K562 (cell line): Measurements from ENCODE around the gene HBG1. TPM values are rescaled to one million over a fixed set of nuclear protein-coding genes. Genes with fewer than 3 reads are reported as not detected.

Source experiments
- ARHGAP35 ChIP-seq: fragments of 450-650 bp; IDR thresholded peaks from 2 replicates; pipeline ENCODE4 v1.6.1; 2018; ENCODE audit not compliant: partially characterized antibody
- BCOR ChIP-seq: fragments of 450-650 bp; IDR thresholded peaks from 2 replicates; pipeline ENCODE4 v1.6.1; 2016
- CHCHD3 ChIP-seq: fragments of 250-450 bp; sonication (Bioruptor Pico); IDR thresholded peaks from 2 replicates; pipeline ENCODE4 v2.1.2; 2022; ENCODE audit warnings: mild to moderate bottlenecking
- FOXA3 ChIP-seq, 2 experiments: fragments of 450-650 bp in 1 of 2; sonication (generic) in 1 of 2; formaldehyde crosslinking; IDR thresholded peaks in 1 of 2; conservative IDR thresholded peaks in 1 of 2; 2 replicates each; pipeline versions ENCODE4 v1.4.0 to v1.8.0; 2020 to 2022; ENCODE audit warnings: mild to moderate bottlenecking in 2 of 2, missing genetic modification reagents in 1 of 2
- IRF2 ChIP-seq: sonication (generic); formaldehyde crosslinking; IDR thresholded peaks from 2 replicates; pipeline ENCODE4 v1.8.1; 2022; ENCODE audit warnings: mild to moderate bottlenecking, missing genetic modification reagents
- LCOR ChIP-seq: sonication (generic); formaldehyde crosslinking; IDR thresholded peaks from 2 replicates; pipeline ENCODE4 v1.8.0; 2022; ENCODE audit warnings: mild to moderate bottlenecking, missing genetic modification reagents
- MAZ ChIP-seq, 2 experiments: fragments of 450-650 bp in 1 of 2; sonication (generic) in 1 of 2; formaldehyde crosslinking; IDR thresholded peaks in 1 of 2; conservative IDR thresholded peaks in 1 of 2; 2 replicates each; pipeline versions ENCODE4 v1.4.0 to v1.5.0; 2020; ENCODE audit warnings: mild to moderate bottlenecking in 1 of 2, missing genetic modification reagents in 1 of 2
- NR2C1 ChIP-seq, 2 experiments: fragments of 450-650 bp; IDR thresholded peaks; 2 replicates each; pipeline ENCODE4 v1.6.1; 2017; ENCODE audit warnings: mild to moderate bottlenecking in 2 of 2, antibody characterized with exemption in 1 of 2, inconsistent platforms in 1 of 2, missing compliant biosample characterization in 1 of 2, missing genetic modification characterization in 1 of 2
- PKNOX1 ChIP-seq: fragments of 450-650 bp; IDR thresholded peaks from 2 replicates; pipeline ENCODE4 v1.6.1; 2016
- STAT6 ChIP-seq: sonication (generic); formaldehyde crosslinking; IDR thresholded peaks from 2 replicates; pipeline ENCODE4 v1.8.1; 2023; ENCODE audit warnings: mild to moderate bottlenecking, missing genetic modification reagents
- THRB ChIP-seq: fragments of 450-650 bp; formaldehyde crosslinking; conservative IDR thresholded peaks from 2 replicates; pipeline ENCODE4 v1.4.0; 2022; ENCODE audit warnings: mild to moderate bottlenecking, missing genetic modification characterization
- USF2 ChIP-seq: sonication (generic); formaldehyde crosslinking; IDR thresholded peaks from 2 replicates; pipeline ENCODE4 v1.5.0; 2020; ENCODE audit warnings: missing genetic modification reagents
- XRCC4 ChIP-seq: IDR thresholded peaks from one replicate; pipeline ENCODE4 v1.6.1; 2011; ENCODE audit not compliant: insufficient read depth, insufficient read length; ENCODE audit errors: extremely low read depth
- ZBTB7A ChIP-seq: IDR thresholded peaks from 2 replicates; pipeline ENCODE4 v1.6.1; 2011; ENCODE audit warnings: low read depth, mild to moderate bottlenecking, low read length, moderate library complexity, borderline replicate concordance; ENCODE audit not compliant: control insufficient read depth
- ZC3H4 ChIP-seq: sonication (generic); formaldehyde crosslinking; IDR thresholded peaks from 2 replicates; pipeline ENCODE4 v1.9.0; 2021; ENCODE audit warnings: missing genetic modification reagents, borderline replicate concordance
- ZNF282 ChIP-seq: sonication (generic); formaldehyde crosslinking; IDR thresholded peaks from 2 replicates; pipeline ENCODE4 v1.8.1; 2023; ENCODE audit warnings: missing genetic modification reagents
- ZNF436 ChIP-seq: fragments of 250-450, 450-650 bp; sonication (Bioruptor Pico); formaldehyde crosslinking; IDR thresholded peaks from 2 replicates; pipeline ENCODE4 v1.7.0; 2020; ENCODE audit warnings: mild to moderate bottlenecking
- ZNF655 ChIP-seq: fragments of 250-450 bp; sonication (Bioruptor Pico); IDR thresholded peaks from 2 replicates; pipeline ENCODE4 v1.5.0; 2021
- ZNF764 ChIP-seq: fragments of 250-450 bp; sonication (Bioruptor Pico); IDR thresholded peaks from 2 replicates; pipeline ENCODE4 v1.4.0; 2020; ENCODE audit warnings: low read depth, mild to moderate bottlenecking, moderate library complexity
- polyA plus RNA-seq, 8 experiments: library from polyadenylated mRNA; depleted of rRNA in 4 of 8; stranded (reverse) in 5 of 8; unstranded in 3 of 8; fragments of >200 nt; fragmentation: Nextera tagmentation in 2 of 8; fragmentation: Illumina TruSeq in 1 of 8; extraction: Ambion mirVana in 2 of 8; extraction: Trizol in 1 of 8; gene quantifications; 2 replicates each; pipeline versions ENCODE4 v1.2.1 to v1.2.3, GENCODE V29; 2011 to 2014; ENCODE audit warnings: inconsistent platforms in 1 of 8, missing spikeins in 1 of 8
- total RNA-seq, 7 experiments: library from RNA; depleted of rRNA in 6 of 7; stranded (reverse); fragments of >200 nt in 6 of 7; fragmentation: Illumina TruSeq in 2 of 7; extraction: Trizol in 2 of 7; gene quantifications; 2 replicates each; pipeline versions ENCODE4 v1.2.1 to v1.2.3, GENCODE V29; 2011 to 2021; ENCODE audit warnings: low replicate concordance in 1 of 7

The HBG1 gene
- total and polyA plus RNA-seq, 9 of the 15 experiments (the other 6 are each of a cell fraction or from before 2014, with no cell fraction given), result 1,066 to 16,338 (median 4,898) TPM

GRCh38 chr11:5288906-5289550 is 39.4 kb upstream of the HBG1 start (continued):
- TF ChIP-seq BCOR, result peak; percentile 63
- no peak for TF ChIP-seq THRB
- no peak for TF ChIP-seq IRF2 (CRISPR knock-in tag)
- no peak for TF ChIP-seq FOXA3 (CRISPR knock-in tag; conservative IDR thresholded peaks at IDR 0.05 in 1 of 2, IDR thresholded peaks at IDR 0.05 in 1 of 2)
- TF ChIP-seq LCOR (CRISPR knock-in tag), result no peak
- TF ChIP-seq ZNF764 (CRISPR knock-in tag), result no peak
- no peak for TF ChIP-seq ARHGAP35
- no peak for TF ChIP-seq CHCHD3
- TF ChIP-seq ZC3H4 (CRISPR knock-in tag), result no peak
- no peak for TF ChIP-seq USF2 (CRISPR knock-in tag)
- TF ChIP-seq NR2C1 (IDR thresholded peaks at IDR 0.05), result no peak
- no peak for TF ChIP-seq NR2C1 (tag; IDR thresholded peaks at IDR 0.05)
- no peak for TF ChIP-seq ZNF655
- no peak for TF ChIP-seq ZBTB7A
- TF ChIP-seq ZNF282 (CRISPR knock-in tag), result no peak
- TF ChIP-seq MAZ (CRISPR knock-in tag; conservative IDR thresholded peaks at IDR 0.05 in 1 of 2, IDR thresholded peaks at IDR 0.05 in 1 of 2), result no peak
- no peak for TF ChIP-seq ZNF436 (CRISPR knock-in tag)
- TF ChIP-seq PKNOX1, result no peak
- no peak for TF ChIP-seq STAT6 (CRISPR knock-in tag)
- TF ChIP-seq XRCC4, result no peak
